HUDEP-2 (cell line): ENCODE measurements around the gene ADGRG1.
"Not testable (repeated sequence)": the region's sequence is repeated elsewhere in the genome, so short reads cannot be mapped to it uniquely, and the experiment has no call there.

ENCODE experiments used
- DNase-seq, 76 experiments: peaks; one replicate each; lab custom pipeline; 2025; ENCODE audit not compliant: unreplicated experiment in 76 of 76; lab: John Stamatoyannopoulos, UW

ADGRG1 gene

GRCh38 chr16:57695680-57696069, 67.2 kb downstream of the ADGRG1 start:
- peak in 21 of 76 experiments; percentile 3 to 41 (median 18) for DNase-seq

- DNase-seq: no peak
These were observed 67.8 kb downstream of the ADGRG1 start for GRCh38 chr16:57696240-57696639.

GRCh38 chr16:57697896-57698537, 69.6 kb downstream of the ADGRG1 start:
- no peak for DNase-seq

- DNase-seq: no peak
These were observed 70.5 kb downstream of the ADGRG1 start for GRCh38 chr16:57698812-57699405.

- peak in 1 of 76 experiments; percentile 8 for DNase-seq
These were observed 71.1 kb downstream of the ADGRG1 start for GRCh38 chr16:57699481-57699880.

- peak in 2 of 76 experiments; percentile 15 to 25 for DNase-seq
These were observed 71.5 kb downstream of the ADGRG1 start for GRCh38 chr16:57699899-57700298.

GRCh38 chr16:57700781-57701551, 72.5 kb downstream of the ADGRG1 start:
- DNase-seq: peak in 7 of 76 experiments; percentile 11 to 38 (median 15)

- DNase-seq: no peak
These were observed 73.4 kb downstream of the ADGRG1 start for GRCh38 chr16:57701759-57702371.

GRCh38 chr16:57703416-57704010, 75.1 kb downstream of the ADGRG1 start:
- DNase-seq: no peak

- DNase-seq: no peak
These were observed 75.8 kb downstream of the ADGRG1 start for GRCh38 chr16:57704011-57704904.

GRCh38 chr16:57704905-57705852, 76.7 kb downstream of the ADGRG1 start:
- DNase-seq: no peak

GRCh38 chr16:57706717-57707116, 78.3 kb downstream of the ADGRG1 start:
- DNase-seq: no peak

- no peak for DNase-seq
These were observed 78.9 kb downstream of the ADGRG1 start for GRCh38 chr16:57707331-57707730.

GRCh38 chr16:57708168-57708567, 79.7 kb downstream of the ADGRG1 start:
- DNase-seq: no peak

GRCh38 chr16:57709663-57710062, 81.2 kb downstream of the ADGRG1 start:
- no peak for DNase-seq

- no peak for DNase-seq
These were observed 82.9 kb downstream of the ADGRG1 start for GRCh38 chr16:57711346-57711745.

- no peak for DNase-seq
These were observed 83.6 kb downstream of the ADGRG1 start for GRCh38 chr16:57711993-57712392.

GRCh38 chr16:57712569-57712968, 84.1 kb downstream of the ADGRG1 start:
- not testable (repeated sequence) for DNase-seq

GRCh38 chr16:57713596-57713995, 85.2 kb downstream of the ADGRG1 start:
- DNase-seq: no peak
